GM23248 (cell line): ENCODE results near the gene SPEM1. TPM values are rescaled to one million over a fixed set of nuclear protein-coding genes. Genes with fewer than 3 reads are reported as not detected.

Source experiments
- DNase-seq: peaks from one replicate; pipeline ENCODE4 v3.0.0-alpha.2; 2015
- H2AFZ ChIP-seq: fragments of 200-600 bp; sonication (generic); 2 replicates; pipeline ENCODE4 v1.6.1; 2016; ENCODE audit warnings: antibody characterized with exemption
- H3F3A ChIP-seq: fragments of 200-600 bp; sonication (generic); 2 replicates; pipeline ENCODE4 v1.6.1; 2016; ENCODE audit warnings: mild to moderate bottlenecking, antibody characterized with exemption, mixed run types; ENCODE audit not compliant: insufficient read depth
- H3K27ac ChIP-seq: fragments of 200-600 bp; sonication (generic); 2 replicates; pipeline ENCODE4 v1.5.1; 2016; ENCODE audit warnings: mild to moderate bottlenecking
- H3K27me3 ChIP-seq: fragments of 200-600 bp; sonication (generic); replicated peaks from 2 replicates; pipeline ENCODE4 v1.6.1; 2016; ENCODE audit warnings: mild to moderate bottlenecking; ENCODE audit not compliant: insufficient read depth
- H3K36me3 ChIP-seq: fragments of 200-600 bp; sonication (generic); 2 replicates; pipeline ENCODE4 v1.6.1; 2016; ENCODE audit warnings: low read depth, mild to moderate bottlenecking
- H3K4me1 ChIP-seq: fragments of 200-600 bp; sonication (generic); 2 replicates; pipeline ENCODE4 v1.6.1; 2016; ENCODE audit warnings: mild to moderate bottlenecking; ENCODE audit not compliant: insufficient read depth
- H3K4me2 ChIP-seq: fragments of 200-600 bp; sonication (generic); one replicate; pipeline ENCODE4 v1.6.1; 2016; ENCODE audit warnings: mild to moderate bottlenecking; ENCODE audit not compliant: unreplicated experiment
- H3K4me3 ChIP-seq: fragments of 200-600 bp; sonication (generic); 2 replicates; pipeline ENCODE4 v1.5.1; 2016; ENCODE audit warnings: mild to moderate bottlenecking
- H3K79me2 ChIP-seq: fragments of 200-600 bp; sonication (generic); 2 replicates; pipeline ENCODE4 v1.6.1; 2016; ENCODE audit warnings: mild to moderate bottlenecking; ENCODE audit not compliant: insufficient read depth
- H3K9ac ChIP-seq: fragments of 200-600 bp; sonication (generic); 2 replicates; pipeline ENCODE4 v1.6.1; 2016; ENCODE audit warnings: mild to moderate bottlenecking
- H3K9me2 ChIP-seq: fragments of 200-600 bp; sonication (generic); 2 replicates; pipeline ENCODE4 v1.6.1; 2016; ENCODE audit warnings: mixed run types, mild to moderate bottlenecking, moderate library complexity; ENCODE audit not compliant: insufficient read depth
- H3K9me3 ChIP-seq: fragments of 200-600 bp; sonication (generic); one replicate; pipeline ENCODE4 v1.6.1; 2017; ENCODE audit warnings: low read depth
- H4K20me1 ChIP-seq: fragments of 200-600 bp; sonication (generic); 2 replicates; pipeline ENCODE4 v1.6.0; 2016; ENCODE audit not compliant: insufficient read depth
- EZH2 ChIP-seq: fragments of 200-600 bp; sonication (generic); IDR thresholded peaks from 2 replicates; pipeline ENCODE4 v1.6.1; 2018; ENCODE audit warnings: antibody characterized with exemption, mild to moderate bottlenecking; ENCODE audit not compliant: insufficient read depth, poor library complexity, severe bottlenecking
- EZH2phosphoT487 ChIP-seq: fragments of 200-600 bp; sonication (generic); IDR thresholded peaks from 2 replicates; pipeline ENCODE4 v1.6.1; 2018; ENCODE audit warnings: antibody characterized with exemption, moderate library complexity, mild to moderate bottlenecking, low read depth; ENCODE audit not compliant: insufficient read depth
- WGBS, 2 experiments: methylation state at CpG; one replicate each; pipeline ENCODE4 v1.1.6; 2015 to 2017; ENCODE audit warnings: low lambda C conversion rate in 2 of 2, low coverage in 1 of 2; ENCODE audit errors: missing lambda C conversion rate in 2 of 2; 5-methylcytosine and 5-hydroxymethylcytosine counted together
- in situ Hi-C: fragments of 300-500 bp; cut with MboI; formaldehyde crosslinking; loops from 2 replicates; pipeline ENCODE4 v1.15.0; 2020
- polyA plus RNA-seq: library from polyadenylated mRNA; unstranded; fragments of >200 nt; fragmentation: Nextera tagmentation; extraction: Ambion mirVana; gene quantifications from 2 replicates; pipeline ENCODE4 v1.2.1, GENCODE V29; 2016
- total RNA-seq: library from RNA; depleted of rRNA; stranded (reverse); fragments of >200 nt; shearing (Covaris generic); gene quantifications from 2 replicates; pipeline ENCODE4 v1.2.3, GENCODE V29; 2014

SPEM1 gene
- total and polyA plus RNA-seq, 2 experiments from 2014 or later, result not detected

DNA sequence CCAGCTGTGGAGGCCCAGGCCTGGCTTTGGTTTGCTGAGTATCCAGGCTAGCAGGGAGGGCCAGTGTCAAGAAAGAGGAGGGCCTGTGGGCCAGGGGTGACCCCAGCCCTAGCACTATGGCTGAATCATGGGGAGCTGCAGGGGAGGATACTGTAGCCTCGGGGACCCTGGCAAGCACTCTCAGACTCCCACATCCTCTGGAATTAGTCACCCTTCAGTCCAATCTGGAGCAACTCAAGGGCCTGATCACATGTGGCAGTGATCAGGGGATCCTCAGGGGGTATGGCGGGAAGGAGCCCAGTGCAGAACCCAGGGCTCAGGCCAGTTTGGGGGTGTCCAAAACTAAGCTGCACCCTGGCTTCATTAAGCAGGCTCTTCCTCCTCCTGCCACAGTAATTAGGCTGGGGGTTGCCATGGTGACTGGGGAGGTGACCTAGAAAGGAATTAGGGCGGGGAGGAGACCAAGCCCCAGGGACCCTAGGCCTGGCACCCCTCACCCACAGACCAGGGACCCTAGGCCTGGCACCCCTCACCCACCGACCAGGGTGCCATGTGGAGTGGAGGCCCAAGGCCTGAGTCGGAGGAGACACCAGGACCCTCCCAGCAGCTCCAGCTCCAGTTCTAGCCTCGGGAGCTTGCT, 6.7 kb upstream of the SPEM1 start:
- Histone ChIP-seq H3K27ac (peak overlapping the region; percentile 33; the same call in 1 of the 2 replicates), H3K27me3 (no peaks in the 10 kb centered on the region), H3F3A (peaks cover 12% of the 10 kb centered on the region), H4K20me1 (no peaks in the 10 kb centered on the region), H3K4me1 (peaks cover 16% of the 10 kb centered on the region), H3K9me3 (no peaks in the 10 kb centered on the region), H3K4me2 (peak overlapping the region; percentile 21), H2AFZ (no peak overlapping the region), H3K4me3 (no peak overlapping the region), H3K36me3 (no peaks in the 10 kb centered on the region), H3K9me2 (no peaks in the 10 kb centered on the region), H3K9ac (peak overlapping the region; percentile 25; the same call in 1 of the 2 replicates), H3K79me2 (no peaks in the 10 kb centered on the region)
- no peak for TF ChIP-seq EZH2phosphoT487
- no peak for TF ChIP-seq EZH2
- in situ Hi-C loops, result no loop called here
- 63 to 66% methylated on average over 6 of the region's 6 CpGs for WGBS, 2 experiments
- DNase-seq, result peak; percentile 84

GRCh38 chr17:7414837-7415236, 5.3 kb upstream of the SPEM1 start:
- H2AFZ ChIP-seq, result no peak overlapping the region
- H3K36me3 ChIP-seq, result no peaks in the 10 kb centered on the region
- DNase-seq, result no peak

DNA sequence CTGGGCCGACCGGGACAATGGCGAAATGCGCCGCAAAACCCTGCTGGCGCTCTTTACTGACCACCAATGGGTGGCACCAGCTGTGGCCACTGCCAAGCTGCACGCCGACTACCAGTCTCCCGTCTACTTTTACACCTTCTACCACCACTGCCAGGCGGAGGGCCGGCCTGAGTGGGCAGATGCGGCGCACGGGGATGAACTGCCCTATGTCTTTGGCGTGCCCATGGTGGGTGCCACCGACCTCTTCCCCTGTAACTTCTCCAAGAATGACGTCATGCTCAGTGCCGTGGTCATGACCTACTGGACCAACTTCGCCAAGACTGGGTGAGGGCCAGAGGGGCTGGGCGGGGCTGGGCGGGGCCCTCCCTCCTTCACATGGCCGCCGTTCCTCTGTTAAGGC, 4.3 kb upstream of the SPEM1 start:
- H3K27me3 ChIP-seq, result no peaks in the 10 kb centered on the region
- no peak overlapping the region for H3K4me2 ChIP-seq
- peaks cover 16% of the 10 kb centered on the region for H3K4me1 ChIP-seq
- in situ Hi-C loops, result no loop called here
- H3K4me3 ChIP-seq, result no peak overlapping the region
- TF ChIP-seq EZH2phosphoT487 (no peak), EZH2 (no peak)
- no peaks in the 10 kb centered on the region for H3K9me3 ChIP-seq
- no peak overlapping the region for H3K9ac ChIP-seq
- H3F3A ChIP-seq, result peaks cover 12% of the 10 kb centered on the region
- no peak overlapping the region for H3K27ac ChIP-seq
- no peaks in the 10 kb centered on the region for H3K9me2 ChIP-seq
- no peaks in the 10 kb centered on the region for H3K36me3 ChIP-seq
- 83 to 84% methylated on average over 23 of the region's 23 CpGs for whole genome bisulfite sequencing, 2 experiments
- H4K20me1 ChIP-seq, result no peaks in the 10 kb centered on the region
- no peak overlapping the region for H2AFZ ChIP-seq
- no peaks in the 10 kb centered on the region for H3K79me2 ChIP-seq
- no peak for DNase-seq

More at GRCh38 chr17:7414837-7415236, 5.3 kb upstream of the SPEM1 start:
- 85 to 86% methylated on average over 14 of the region's 14 CpGs for WGBS, 2 experiments
- Histone ChIP-seq H3K4me1 (peaks cover 16% of the 10 kb centered on the region), H3K9me2 (no peaks in the 10 kb centered on the region), H3K4me3 (no peak overlapping the region), H3K27ac (no peak overlapping the region), H3K9me3 (no peaks in the 10 kb centered on the region), H4K20me1 (no peaks in the 10 kb centered on the region), H3K9ac (no peak overlapping the region), H3K27me3 (no peaks in the 10 kb centered on the region), H3K79me2 (no peaks in the 10 kb centered on the region), H3F3A (peaks cover 12% of the 10 kb centered on the region), H3K4me2 (no peak overlapping the region)
- in situ Hi-C loops, result no loop called here
- TF ChIP-seq EZH2phosphoT487 (no peak), EZH2 (no peak)

DNA sequence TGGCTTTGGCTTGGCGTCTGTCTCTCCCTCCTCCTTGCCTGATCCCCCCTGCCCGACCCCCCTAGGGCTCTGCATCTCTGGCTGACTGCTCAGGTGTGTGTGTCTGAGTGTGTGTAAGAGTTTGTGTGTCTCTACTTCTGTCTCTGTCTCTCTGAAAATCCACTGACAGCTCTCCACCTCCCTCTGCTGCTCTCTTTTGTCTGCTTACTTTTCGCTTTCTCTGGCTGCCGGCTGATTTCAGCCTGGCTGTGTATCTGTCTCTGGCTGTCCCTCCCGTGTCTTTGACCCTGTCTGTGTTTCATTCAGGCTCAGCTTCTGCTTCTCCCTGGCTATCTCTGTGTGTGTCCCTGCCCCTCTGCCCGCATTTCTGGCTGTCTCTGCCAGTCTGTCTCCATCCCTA, 3.8 kb upstream of the SPEM1 start:
- Histone ChIP-seq H3K4me1 (peaks cover 16% of the 10 kb centered on the region), H3K79me2 (no peaks in the 10 kb centered on the region), H3K9me3 (no peaks in the 10 kb centered on the region), H3K4me2 (no peak overlapping the region), H3K27me3 (no peaks in the 10 kb centered on the region), H3K9me2 (no peaks in the 10 kb centered on the region), H3F3A (peaks cover 12% of the 10 kb centered on the region), H3K27ac (no peak overlapping the region), H3K36me3 (no peaks in the 10 kb centered on the region), H2AFZ (no peak overlapping the region), H3K9ac (no peak overlapping the region), H4K20me1 (no peaks in the 10 kb centered on the region), H3K4me3 (no peak overlapping the region)
- in situ Hi-C loops, result no loop called here
- 70 to 73% methylated on average over 6 of the region's 6 CpGs for WGBS, 2 experiments
- TF ChIP-seq EZH2phosphoT487 (no peak), EZH2 (no peak)
- DNase-seq, result no peak
